ENCODE data around the gene CMIP.

GRCh38 chr16:81712681-81713080 lies 268.1 kb downstream of the CMIP start:
- TF ChIP-seq CTCF (IDR thresholded peaks at IDR 0.05) (no peak), POLR2A (IDR thresholded peaks at IDR 0.05) (no peak), POLR2AphosphoS5 (IDR thresholded peaks at IDR 0.05) (no peak)

Measured in transverse colon (tissue), 4 donors.